SH-SY5Y (cell line): ENCODE data around the gene DALRD3.

Experiments used
- GATA2 ChIP-seq: IDR thresholded peaks from 2 replicates; pipeline ENCODE4 v1.6.1; 2011; ENCODE audit warnings: mild to moderate bottlenecking, low read depth, low read length
- GATA3 ChIP-seq: IDR thresholded peaks from 2 replicates; pipeline ENCODE4 v1.6.1; 2011; ENCODE audit warnings: low read depth, mild to moderate bottlenecking, low read length, moderate library complexity

DNA sequence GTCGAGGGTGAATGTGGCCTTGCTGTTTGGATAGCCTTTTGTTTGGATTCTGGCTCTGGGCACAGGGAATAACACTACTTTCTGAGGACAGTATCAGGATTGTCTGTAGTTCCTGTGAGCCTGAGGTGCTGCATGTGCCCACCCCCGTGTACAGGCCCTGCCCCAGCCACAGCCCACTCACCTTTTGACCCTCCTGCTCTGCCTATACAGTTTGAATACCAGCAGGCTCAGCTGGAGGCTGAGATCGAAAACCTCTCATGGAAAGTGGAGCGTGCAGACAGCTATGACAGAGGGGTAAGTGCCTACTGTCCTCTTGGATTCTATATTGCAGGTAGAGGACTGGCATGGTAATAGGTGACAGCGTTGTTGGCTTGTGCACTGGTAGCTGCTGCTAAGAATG is 35.7 kb downstream of the DALRD3 start:
- TF ChIP-seq GATA3, result no peak
- no peak for TF ChIP-seq GATA2
